Heart right ventricle (tissue), 16 donors: ENCODE data around the gene TMEM151A. TPM values are rescaled to one million over a fixed set of nuclear protein-coding genes. Genes with fewer than 3 reads are reported as not detected.

ENCODE experiments used
- ATAC-seq, 8 donors: fragments of 200-7000 bp; cut with Tn5 transposase; one replicate each; pipeline ENCODE4 v1.9.1; 2020; ENCODE audit warnings: mild to moderate bottlenecking in 8 of 8, moderate library complexity in 8 of 8, moderate number of reproducible peaks in 1 of 8
- DNase-seq, 2 donors: peaks; one replicate each; pipeline ENCODE4 v3.0.0-alpha.2; 2020
- H3K27ac ChIP-seq, 10 donors: fragments of 200-600 bp; sonication (generic) in 2 of 10; one replicate each; pipeline versions ENCODE4 v1.5.0 to v1.8.0; 2020 to 2022; ENCODE audit warnings: mild to moderate bottlenecking in 3 of 10
- H3K27me3 ChIP-seq, 7 donors: fragments of 200-600 bp; one replicate each; pipeline ENCODE4 v1.8.0; 2021 to 2022; ENCODE audit warnings: mild to moderate bottlenecking in 2 of 7
- H3K36me3 ChIP-seq, 9 donors: fragments of 200-600 bp; sonication (generic) in 1 of 9; one replicate each; pipeline versions ENCODE4 v1.5.0 to v1.8.0; 2020 to 2022; ENCODE audit warnings: mild to moderate bottlenecking in 2 of 9
- H3K4me1 ChIP-seq, 9 donors: fragments of 200-600 bp; sonication (generic) in 1 of 9; one replicate each; pipeline versions ENCODE4 v1.5.0 to v1.8.0; 2020 to 2022; ENCODE audit warnings: mild to moderate bottlenecking in 4 of 9
- H3K4me3 ChIP-seq, 10 donors: fragments of 200-600 bp; sonication (generic) in 2 of 10; one replicate each; pipeline versions ENCODE4 v1.5.0 to v1.8.0; 2020 to 2022; ENCODE audit warnings: mild to moderate bottlenecking in 7 of 10, moderate library complexity in 2 of 10
- H3K9me3 ChIP-seq, 11 donors: fragments of 200-600 bp in 10 of 11; sonication (generic) in 2 of 11; one replicate each; pipeline versions ENCODE4 v1.5.0 to v1.8.0; 2013 to 2022; ENCODE audit warnings: mild to moderate bottlenecking in 2 of 11, control low read depth in 1 of 11, moderate library complexity in 1 of 11
- WGBS, 2 donors: extraction: QIAGEN DNeasy Blood & Tissue Kit; methylation state at CpG; one replicate each; pipeline ENCODE4 v1.1.7; 2013; ENCODE audit warnings: inconsistent platforms in 1 of 2; 5-methylcytosine and 5-hydroxymethylcytosine counted together
- intact Hi-C, 10 donors: fragments of 100-400 bp; cut with DNase I; formaldehyde crosslinking; loops; one replicate each; pipeline versions ENCODE4 v1.11.1 to v1.14.2; 2022
- polyA plus RNA-seq, 2 donors: library from polyadenylated mRNA; stranded (reverse); fragments of 200-250 nt; gene quantifications; one replicate each; pipeline ENCODE4 v1.2.3, GENCODE V29; 2013
- total RNA-seq, 10 donors: library from RNA; stranded (reverse); fragmentation: NEBNext Ultra II Directional in 3 of 10; extraction: Animal tissue kit (Norgen Biotek cat#: 25700) in 3 of 10; gene quantifications; one replicate each; pipeline versions ENCODE4 v1.2.1 to v1.2.4, GENCODE V29; 2021 to 2023
- TF ChIP-seq, protein P1 (sequence below), 9 donors: fragments of 200-600 bp; sonication (generic) in 2 of 9; IDR thresholded peaks; one replicate each; pipeline versions ENCODE4 v1.5.0 to v1.8.0; 2021 to 2022; ENCODE audit warnings: antibody characterized with exemption in 9 of 9, mild to moderate bottlenecking in 5 of 9, moderate library complexity in 1 of 9
- donor health status: Arrhythmogenic right ventricular cardiomyopathy.
- donor health status: ischemic (EF 13 %, LVEDD 7.1; RV severe dilation, severe dysfunction).
- donor health status: healthy with polysubstance abuse.
- donor health status: DM: no; HTN: yes; CAD: no.
- donor health status: DM: no; HTN: no; CAD: no.
- donor health status: ischemic (EF 25% LVEDD 6.9; RV normal size, moderate dysfunction).
- donor health status: ischemic (EF 25% LVEDD 5.7; RV mildly dilated, moderate dysfunction).
- donor health status: healthy.
- donor health status: DM: yes; HTN: yes; CAD: no.
- donor health status: Ischemic cardiomyopathy.
- donor health status: ischemic (EF 35%, LVEDD 5.7; RV mildly dilated, moderate dysfunction).
- donor health status: nonischemic (EF 11% LVEDD 7.7; RV severe dilation, severe dysfunction).
- donor health status: DM: yes; HTN: yes; CAD: no.
- donor health status: PGD.
- donor health status: ischemic (EF 29% LVEDD 5.4; RV normal size, mild dysfunction).
- donor health status: nonischemic (EF 23%, LVEDD 6.1; RV moderate dilation, normal function).

The TMEM151A gene
- total and polyA plus RNA-seq, 12 donors, result 0.10 to 0.24 (median 0.19) TPM; not detected in 7

GRCh38 chr11:66278363-66279091, 13.2 kb upstream of the TMEM151A start:
- intact Hi-C loops, result no loop called here
- ATAC-seq (no peak), DNase-seq (no peak)
- Histone ChIP-seq H3K4me3 (peak overlapping the region in 2 of 10 donors; percentile 21 to 29), H3K27me3 (peaks cover 0 to 6% (median 0%) of the 10 kb centered on the region in 7 donors), H3K36me3 (peaks cover 0 to 35% (median 25%) of the 10 kb centered on the region in 9 donors), H3K4me1 (peaks cover 5 to 32% (median 18%) of the 10 kb centered on the region in 9 donors), H3K27ac (no peak overlapping the region), H3K9me3 (no peaks in the 10 kb centered on the region)
- TF ChIP-seq, protein P1, sequence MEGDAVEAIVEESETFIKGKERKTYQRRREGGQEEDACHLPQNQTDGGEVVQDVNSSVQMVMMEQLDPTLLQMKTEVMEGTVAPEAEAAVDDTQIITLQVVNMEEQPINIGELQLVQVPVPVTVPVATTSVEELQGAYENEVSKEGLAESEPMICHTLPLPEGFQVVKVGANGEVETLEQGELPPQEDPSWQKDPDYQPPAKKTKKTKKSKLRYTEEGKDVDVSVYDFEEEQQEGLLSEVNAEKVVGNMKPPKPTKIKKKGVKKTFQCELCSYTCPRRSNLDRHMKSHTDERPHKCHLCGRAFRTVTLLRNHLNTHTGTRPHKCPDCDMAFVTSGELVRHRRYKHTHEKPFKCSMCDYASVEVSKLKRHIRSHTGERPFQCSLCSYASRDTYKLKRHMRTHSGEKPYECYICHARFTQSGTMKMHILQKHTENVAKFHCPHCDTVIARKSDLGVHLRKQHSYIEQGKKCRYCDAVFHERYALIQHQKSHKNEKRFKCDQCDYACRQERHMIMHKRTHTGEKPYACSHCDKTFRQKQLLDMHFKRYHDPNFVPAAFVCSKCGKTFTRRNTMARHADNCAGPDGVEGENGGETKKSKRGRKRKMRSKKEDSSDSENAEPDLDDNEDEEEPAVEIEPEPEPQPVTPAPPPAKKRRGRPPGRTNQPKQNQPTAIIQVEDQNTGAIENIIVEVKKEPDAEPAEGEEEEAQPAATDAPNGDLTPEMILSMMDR (IDR thresholded peaks at IDR 0.05), result no peak
- 1 to 3% methylated on average over 24 to 45 of the region's 45 CpGs for whole genome bisulfite sequencing, 2 donors

DNA sequence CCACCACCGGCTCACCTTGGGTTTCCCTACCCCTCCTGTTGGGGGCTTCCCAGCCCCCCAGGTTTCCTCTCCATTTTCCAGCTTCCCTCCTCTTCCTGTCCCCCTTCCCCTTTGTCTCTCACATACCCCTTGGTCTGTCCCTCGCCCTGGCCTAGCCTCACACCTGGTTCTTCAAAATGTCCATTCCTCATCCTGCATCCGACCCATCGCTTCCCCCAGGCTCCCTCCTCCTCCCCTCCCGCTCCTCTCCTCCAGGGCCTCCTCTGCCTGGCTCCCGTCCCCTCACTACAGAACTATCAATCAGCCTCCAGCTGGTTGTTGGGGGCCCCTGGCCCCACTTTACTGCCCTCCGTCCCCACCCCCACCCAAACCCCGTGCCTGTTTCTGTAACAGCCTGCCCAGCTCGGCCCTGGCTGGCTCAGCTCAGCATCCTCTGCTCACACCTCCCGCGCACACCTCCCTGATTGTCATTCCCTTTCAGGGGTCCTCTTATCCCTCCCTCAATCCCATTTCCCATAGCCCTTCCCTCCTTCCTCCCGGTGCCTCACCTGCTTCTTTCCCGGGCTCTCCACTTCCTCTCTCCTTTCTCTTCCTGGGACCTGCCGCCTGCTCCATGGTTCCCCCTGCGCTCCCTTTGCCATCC, 12.5 kb upstream of the TMEM151A start:
- no peak for ATAC-seq
- DNase-seq, result no peak

DNA sequence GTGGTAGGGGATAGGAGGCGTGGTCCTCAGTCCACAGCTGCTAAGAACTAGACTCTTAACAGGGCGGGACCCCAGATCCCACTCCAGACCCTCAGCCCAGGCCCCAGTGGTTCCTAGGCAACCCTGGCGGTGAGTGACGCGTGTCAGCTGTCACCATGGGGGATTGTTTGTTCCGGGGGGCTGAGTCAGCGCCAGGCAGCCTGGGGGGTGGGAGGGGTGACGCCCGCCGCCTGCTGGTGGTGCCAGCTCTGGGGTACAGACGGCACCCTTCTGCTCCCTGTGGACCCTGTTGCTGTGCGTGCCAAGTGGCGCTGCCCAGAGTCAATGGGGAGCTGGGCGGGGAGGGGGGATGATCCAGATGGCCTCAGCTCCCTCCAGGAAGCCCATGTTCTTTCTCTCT, 11.3 kb upstream of the TMEM151A start:
- no peak for ATAC-seq
- Histone ChIP-seq H3K27ac (no peak overlapping the region), H3K27me3 (peaks cover 0 to 6% (median 0%) of the 10 kb centered on the region in 7 donors), H3K36me3 (peaks cover 0 to 30% (median 8%) of the 10 kb centered on the region in 9 donors), H3K9me3 (no peaks in the 10 kb centered on the region), H3K4me3 (no peak overlapping the region), H3K4me1 (peaks cover 5 to 37% (median 23%) of the 10 kb centered on the region in 9 donors)
- TF ChIP-seq, protein P1 (IDR thresholded peaks at IDR 0.05), result no peak
- intact Hi-C loops, result loop anchor here in 3 of 10 donors (5.0 to 10.0 kb wide), 2 partner anchors 56 to 58 kb away; no protein-coding TSS in a partner anchor
- WGBS, 2 donors, result 70 to 71% methylated on average over 14 of the region's 14 CpGs
- no peak for DNase-seq

More for the DNA sequence above, 12.5 kb upstream of the TMEM151A start:
- peaks cover 0 to 6% (median 0%) of the 10 kb centered on the region in 7 donors for H3K27me3 ChIP-seq
- peaks cover 0 to 31% (median 18%) of the 10 kb centered on the region in 9 donors for H3K36me3 ChIP-seq
- no peak overlapping the region for H3K27ac ChIP-seq
- peaks cover 5 to 30% (median 18%) of the 10 kb centered on the region in 9 donors for H3K4me1 ChIP-seq
- H3K9me3 ChIP-seq, result no peaks in the 10 kb centered on the region
- no peak overlapping the region for H3K4me3 ChIP-seq
- WGBS, 2 donors, result 53 to 62% methylated on average over 15 of the region's 15 CpGs
- TF ChIP-seq, protein P1 (IDR thresholded peaks at IDR 0.05), result no peak
- intact Hi-C loops, result no loop called here

- intact Hi-C loops, result loop anchor here in 3 of 10 donors (5.0 to 10.0 kb wide), 2 partner anchors 56 to 59 kb away; no protein-coding TSS in a partner anchor
- Histone ChIP-seq H3K27me3 (peaks cover 0 to 6% (median 0%) of the 10 kb centered on the region in 7 donors), H3K27ac (no peak overlapping the region), H3K36me3 (peaks cover 0 to 24% (median 2%) of the 10 kb centered on the region in 9 donors), H3K4me1 (peaks cover 5 to 43% (median 25%) of the 10 kb centered on the region in 9 donors), H3K9me3 (no peaks in the 10 kb centered on the region), H3K4me3 (no peak overlapping the region)
- ATAC-seq, result no peak
- TF ChIP-seq, protein P1 (IDR thresholded peaks at IDR 0.05), result no peak
- DNase-seq, result no peak
- WGBS, 2 donors, result 84 to 85% methylated on average over 6 of the region's 6 CpGs
These were observed 10.7 kb upstream of the TMEM151A start for GRCh38 chr11:66281001-66281400.
